ELF-1 (cell line): Measurements from ENCODE around the gene TPP1.

Source experiments
- DNase-seq: peaks from one replicate; pipeline ENCODE4 v3.0.0-alpha.2; 2016; ENCODE audit warnings: low read depth, low spot score

TPP1 gene

DNA sequence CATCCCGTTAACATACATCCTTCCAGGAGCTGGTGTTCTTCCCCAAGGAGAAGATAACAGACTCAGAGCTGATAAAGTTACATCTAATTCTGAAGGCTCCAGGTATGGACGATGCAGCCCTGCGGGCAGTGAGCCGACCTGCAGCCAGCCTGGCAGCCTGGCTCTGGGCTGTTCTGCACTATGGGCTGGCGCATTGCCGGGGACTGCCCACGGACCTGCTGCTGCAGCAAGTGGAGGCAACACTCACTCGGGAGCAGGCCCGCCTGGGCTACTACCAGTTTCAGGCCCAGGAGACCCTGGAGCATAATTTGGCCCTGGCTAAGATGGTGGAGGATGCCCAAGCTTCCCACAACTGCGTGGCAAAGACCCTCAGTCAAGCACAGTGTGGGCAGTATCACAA lies 55.6 kb downstream of the TPP1 start:
- no peak for DNase-seq

DNA sequence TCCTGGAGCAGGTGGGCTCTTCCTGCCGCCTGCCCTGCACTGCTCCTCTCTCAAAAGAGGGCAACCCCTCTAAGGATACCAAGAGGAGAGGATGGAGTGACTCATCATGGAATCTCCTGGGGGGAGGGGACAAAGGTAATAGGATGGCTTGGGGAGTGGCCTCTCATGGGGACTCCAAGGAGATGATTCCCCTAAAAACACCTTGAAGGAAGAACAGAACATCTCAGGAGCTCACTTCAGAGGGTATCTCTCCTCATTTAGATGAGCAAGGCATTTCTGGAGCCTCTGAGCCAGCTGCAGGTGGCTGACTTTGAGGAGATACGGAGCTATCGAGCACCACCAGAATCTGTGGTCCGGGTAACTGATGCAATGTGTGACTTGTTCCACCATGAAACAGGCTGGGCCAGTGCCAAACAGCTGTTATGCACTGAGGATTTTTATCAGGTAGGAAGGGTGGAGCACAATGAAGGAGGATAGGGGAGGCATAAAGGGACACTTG lies 56.1 kb downstream of the TPP1 start:
- no peak for DNase-seq
